Activated T-helper 1 cell treated with Interleukin-2 at 50 U/mL for 16 hours (primary cell): ENCODE results near the gene DDX10.

Source experiments
- DNase-seq: peaks from one replicate; pipeline ENCODE4 v3.0.0-alpha.2; 2020; ENCODE audit warnings: low read depth

DDX10 gene

GRCh38 chr11:108983636-108984420, 319.0 kb downstream of the DDX10 start:
- no peak for DNase-seq

GRCh38 chr11:108984523-108984922, 319.7 kb downstream of the DDX10 start:
- no peak for DNase-seq

- DNase-seq = no peak
Observed at GRCh38 chr11:108985236-108985944, 320.5 kb downstream of the DDX10 start.

- no peak for DNase-seq
Observed at GRCh38 chr11:108985945-108986279, 321.0 kb downstream of the DDX10 start.
